Natural killer cell treated with Interleukin-12 subunit alpha and Interleukin-12 subunit beta and Interleukin-15 and Interleukin-18, amount 100 ng/mL, for 72 hours (primary cell): ENCODE results near the gene NKTR. TPM values are rescaled to one million over a fixed set of nuclear protein-coding genes. Genes with fewer than 3 reads are reported as not detected.
A peak's percentile ranks its signal among the peaks of the same experiment; 100 is the strongest.

Experiments used
- ATAC-seq, 2 donors: fragments of 150-1000 bp; cut with Tn5 transposase in 1 of 2; sonication (Bioruptor Pico), chemical (Tn5 transposase) in 1 of 2; 2 replicates each; pipeline ENCODE4 v1.10.0; 2021
- DNase-seq: peaks from one replicate; pipeline ENCODE4 v3.0.0; 2022; ENCODE audit warnings: low spot score
- H3K27ac Mint-ChIP-seq, 2 donors: 1 replicate in 1 of 2; 2 replicates in 1 of 2; pipeline ENCODE4 v1.8.0; 2022; ENCODE audit warnings: mixed read lengths in 2 of 2, mild to moderate bottlenecking in 1 of 2, moderate library complexity in 1 of 2
- H3K27me3 Mint-ChIP-seq, 2 donors: 1 replicate in 1 of 2; 2 replicates in 1 of 2; pipeline ENCODE4 v1.8.0; 2022; ENCODE audit warnings: mixed read lengths in 2 of 2
- H3K36me3 Mint-ChIP-seq: one replicate; pipeline ENCODE4 v1.8.0; 2022; ENCODE audit warnings: mixed read lengths
- H3K4me1 Mint-ChIP-seq, 2 donors: 1 replicate in 1 of 2; 2 replicates in 1 of 2; pipeline ENCODE4 v1.8.0; 2022; ENCODE audit warnings: low read depth in 2 of 2, mixed read lengths in 2 of 2, mild to moderate bottlenecking in 1 of 2
- H3K4me3 Mint-ChIP-seq: one replicate; pipeline ENCODE4 v1.8.0; 2022; ENCODE audit warnings: mixed read lengths
- H3K9me3 Mint-ChIP-seq: 2 replicates; pipeline ENCODE4 v1.8.0; 2022; ENCODE audit warnings: mixed read lengths
- total RNA-seq, 2 donors: library from RNA; stranded (reverse); gene quantifications; one replicate each; pipeline ENCODE4 v1.2.3, GENCODE V29; 2022

Gene NKTR
- total RNA-seq, 2 donors from 2014 or later: 85.4 to 145 TPM

DNA sequence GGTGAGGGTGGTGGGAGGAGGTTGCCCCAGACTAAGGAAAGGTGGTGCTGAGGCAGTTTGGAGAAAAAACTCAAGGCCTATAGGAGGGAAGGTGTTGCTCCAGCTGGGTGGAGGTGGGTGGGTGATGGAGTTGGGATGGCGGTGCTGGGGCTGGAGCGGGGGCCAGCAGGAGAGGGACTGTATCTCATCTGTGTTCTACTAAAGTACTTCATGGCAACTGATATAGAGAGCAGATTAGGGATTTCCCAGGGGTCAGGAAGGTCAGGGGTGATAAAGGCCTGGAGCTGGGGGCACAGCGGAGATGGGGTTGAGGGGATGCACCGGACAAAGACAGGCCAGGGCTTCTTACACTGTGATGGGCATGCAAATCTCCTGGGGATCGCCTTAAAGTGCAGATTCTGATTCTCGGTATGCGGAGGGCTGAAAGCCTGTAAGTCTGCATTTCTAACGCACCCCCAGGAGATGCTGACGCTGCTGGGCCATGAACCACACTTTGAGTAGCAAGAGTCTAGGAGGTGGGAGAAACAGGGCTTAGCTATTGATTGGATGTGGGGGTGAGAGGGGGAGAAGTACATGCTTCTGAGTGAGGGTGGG lies 89.0 kb downstream of the NKTR start:
- peaks cover 0 to 3% of the 10 kb centered on the region in 2 donors for H3K4me1 Mint-ChIP-seq
- peak; percentile 51 for DNase-seq

DNA sequence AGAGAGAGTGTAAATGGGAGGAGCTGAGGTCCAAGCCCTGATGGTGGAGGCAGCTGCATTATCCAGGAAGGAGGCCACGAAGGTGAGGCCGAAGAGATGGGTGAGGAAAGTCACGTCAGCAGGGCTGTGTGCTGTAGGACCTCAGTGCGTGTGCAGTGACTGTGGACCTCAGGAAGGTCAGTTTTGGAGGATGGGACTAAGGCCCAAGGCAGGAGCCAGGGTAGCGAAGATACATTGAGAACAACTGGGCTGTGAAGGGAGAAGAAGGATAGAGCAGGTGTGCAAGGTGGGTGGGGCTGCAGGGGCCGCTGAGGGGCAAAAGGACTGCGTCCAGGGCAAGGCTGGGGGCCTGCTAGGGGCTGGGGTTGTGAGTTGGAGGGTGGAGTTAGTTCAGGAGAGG lies 89.7 kb downstream of the NKTR start:
- Mint-ChIP-seq H3K36me3 (no peaks in the 10 kb centered on the region), H3K4me1 (peaks cover 0 to 3% of the 10 kb centered on the region in 2 donors), H3K27ac (no peak overlapping the region), H3K27me3 (peaks cover 7 to 9% of the 10 kb centered on the region in 2 donors), H3K9me3 (no peaks in the 10 kb centered on the region), H3K4me3 (no peak overlapping the region)
- ATAC-seq (no peak), DNase-seq (peak; percentile 52)

More for the DNA sequence above, 89.0 kb downstream of the NKTR start:
- ATAC-seq: no peak
- Mint-ChIP-seq H3K36me3 (no peaks in the 10 kb centered on the region), H3K27me3 (peaks cover 7 to 9% of the 10 kb centered on the region in 2 donors), H3K9me3 (no peaks in the 10 kb centered on the region), H3K27ac (no peak overlapping the region), H3K4me3 (no peak overlapping the region)

DNA sequence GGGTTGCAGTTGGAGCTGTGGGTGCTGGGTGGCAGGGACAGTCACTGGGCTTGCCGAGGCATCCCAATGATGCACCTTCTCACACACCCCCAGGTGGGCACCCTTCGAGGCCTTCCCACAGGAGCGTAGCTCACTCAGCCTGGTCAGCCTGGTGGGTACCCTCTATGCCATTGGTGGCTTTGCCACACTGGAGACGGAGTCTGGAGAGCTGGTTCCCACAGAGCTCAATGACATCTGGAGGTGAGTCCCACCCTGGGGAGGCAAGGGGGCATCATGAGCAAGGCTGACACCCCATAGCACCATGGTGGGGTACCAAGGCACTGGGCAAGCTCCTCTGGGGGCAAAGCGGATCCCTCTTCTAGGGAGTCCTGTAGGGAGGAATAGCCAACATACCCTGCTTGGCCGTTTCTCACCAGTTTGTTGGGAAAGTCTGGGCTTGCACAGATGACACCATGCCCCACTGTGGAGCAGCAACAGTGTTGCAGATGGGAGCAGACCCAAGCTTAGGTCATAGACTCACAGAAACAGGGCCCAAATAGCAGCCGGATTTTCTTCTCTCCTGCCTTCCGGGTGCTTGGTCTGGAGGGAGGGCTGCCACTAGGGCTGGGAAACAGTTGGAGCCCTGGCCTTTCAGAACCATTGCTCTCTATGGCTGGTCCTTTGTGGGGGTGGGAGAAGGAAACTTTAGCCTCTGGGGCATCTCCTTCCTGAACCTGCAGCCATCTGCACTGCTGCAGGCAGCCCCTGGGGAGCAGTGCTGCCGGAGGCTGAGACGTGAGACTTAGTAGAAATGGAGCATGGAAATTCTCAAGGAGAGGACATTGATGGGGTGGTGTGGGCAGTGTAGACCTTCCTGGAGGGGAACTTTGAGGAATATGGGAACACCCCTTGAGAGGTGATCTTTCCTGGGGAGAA lies 90.5 kb downstream of the NKTR start:
- Mint-ChIP-seq H3K36me3 (no peaks in the 10 kb centered on the region), H3K4me3 (no peak overlapping the region), H3K27ac (no peak overlapping the region), H3K9me3 (no peaks in the 10 kb centered on the region), H3K27me3 (peaks cover 6 to 7% of the 10 kb centered on the region in 2 donors), H3K4me1 (no peaks in the 10 kb centered on the region)
- DNase-seq (peak; percentile 20), ATAC-seq (peak in 1 of 2 donors; percentile 2)

DNA sequence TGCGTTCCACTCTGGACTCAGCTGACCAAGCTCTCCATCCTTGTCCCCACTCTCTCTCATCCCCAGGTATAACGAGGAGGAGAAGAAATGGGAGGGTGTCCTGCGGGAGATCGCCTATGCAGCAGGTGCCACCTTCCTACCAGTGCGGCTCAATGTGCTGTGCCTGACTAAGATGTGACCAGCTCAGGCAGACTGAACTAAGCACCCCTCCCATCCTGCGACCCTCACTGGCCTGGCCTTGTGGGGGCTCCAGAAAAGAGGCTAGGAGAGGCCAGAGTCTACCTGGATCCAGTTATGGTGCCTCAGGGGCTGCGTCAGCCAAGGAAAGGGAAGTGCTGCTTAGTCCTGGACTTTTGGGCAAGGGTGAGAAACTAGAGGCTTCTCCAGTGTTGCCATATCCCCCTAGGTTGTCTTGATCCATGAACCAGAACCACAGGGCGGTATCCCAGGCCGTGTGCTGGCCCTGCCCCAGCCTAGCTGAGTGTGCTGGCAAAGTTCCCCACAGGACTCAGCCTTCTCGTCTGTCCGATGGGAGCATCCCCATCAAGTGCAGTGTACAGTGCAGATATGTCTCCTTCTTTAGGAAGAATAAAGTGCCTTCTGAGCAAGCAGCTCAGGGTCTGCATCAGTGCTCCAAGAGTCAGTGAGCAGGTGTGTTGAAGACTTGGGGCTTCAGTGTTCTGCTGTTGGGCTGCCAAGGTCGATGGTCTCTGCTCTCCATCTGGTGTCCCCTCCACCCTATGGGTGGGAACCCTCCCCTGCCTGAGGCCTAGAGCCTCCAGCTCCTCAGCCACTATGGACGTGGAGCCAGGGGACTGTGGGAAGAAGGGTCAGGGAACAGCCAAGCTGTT lies 91.6 kb downstream of the NKTR start:
- H3K4me3 Mint-ChIP-seq: no peak overlapping the region
- H3K9me3 Mint-ChIP-seq: no peaks in the 10 kb centered on the region
- ATAC-seq (no peak), DNase-seq (peak; percentile 54)
- no peak overlapping the region for H3K27ac Mint-ChIP-seq
- H3K36me3 Mint-ChIP-seq: no peaks in the 10 kb centered on the region
- H3K27me3 Mint-ChIP-seq: peaks cover 2 to 4% of the 10 kb centered on the region in 2 donors
- H3K4me1 Mint-ChIP-seq: no peaks in the 10 kb centered on the region

DNA sequence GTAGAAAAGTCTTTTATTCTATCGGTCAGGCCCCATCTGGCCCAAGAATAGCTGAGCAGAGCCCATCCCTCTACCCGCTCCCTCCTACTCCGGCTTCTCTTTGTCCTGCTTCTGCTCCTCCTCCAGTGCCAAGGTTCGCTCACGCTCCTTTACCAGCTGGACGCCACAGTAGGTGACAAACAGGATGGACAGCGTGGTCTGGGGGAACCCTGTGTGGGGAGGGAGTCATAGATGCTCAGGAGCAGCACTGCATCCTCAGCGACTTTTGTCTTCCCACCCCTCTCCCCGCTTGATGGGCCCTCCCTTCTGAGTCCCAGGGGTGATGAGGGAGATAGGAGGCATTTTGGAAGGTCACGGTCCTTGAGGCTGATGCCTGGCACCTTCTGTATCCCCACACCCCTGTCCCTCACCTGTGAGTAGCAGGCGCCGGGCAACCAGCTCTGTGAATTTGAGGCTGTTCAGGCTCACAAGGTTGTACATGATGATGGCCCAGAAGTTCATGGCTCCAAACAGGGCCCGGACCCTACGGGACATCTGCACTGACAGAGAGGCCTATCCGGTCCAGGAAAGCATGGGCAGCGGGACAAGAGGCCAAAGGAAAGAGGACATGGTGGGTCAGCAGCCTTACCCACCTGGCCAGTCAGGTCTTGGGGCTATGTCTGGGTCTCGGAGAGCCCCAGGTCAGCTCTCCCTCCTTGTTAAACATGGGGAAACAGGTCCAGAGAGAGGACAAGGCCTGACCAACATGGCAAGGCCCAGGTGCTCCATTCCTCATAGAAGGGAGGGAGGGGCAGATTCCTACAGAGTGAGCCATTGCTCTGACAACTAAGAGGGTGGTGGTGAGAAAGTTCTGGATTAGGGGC lies 92.4 kb downstream of the NKTR start:
- H3K36me3 Mint-ChIP-seq: no peaks in the 10 kb centered on the region
- H3K4me3 Mint-ChIP-seq: no peak overlapping the region
- no peaks in the 10 kb centered on the region for H3K9me3 Mint-ChIP-seq
- ATAC-seq (no peak), DNase-seq (no peak)
- H3K4me1 Mint-ChIP-seq: no peaks in the 10 kb centered on the region
- peaks cover 0 to 2% of the 10 kb centered on the region in 2 donors for H3K27me3 Mint-ChIP-seq
- H3K27ac Mint-ChIP-seq: no peak overlapping the region

DNA sequence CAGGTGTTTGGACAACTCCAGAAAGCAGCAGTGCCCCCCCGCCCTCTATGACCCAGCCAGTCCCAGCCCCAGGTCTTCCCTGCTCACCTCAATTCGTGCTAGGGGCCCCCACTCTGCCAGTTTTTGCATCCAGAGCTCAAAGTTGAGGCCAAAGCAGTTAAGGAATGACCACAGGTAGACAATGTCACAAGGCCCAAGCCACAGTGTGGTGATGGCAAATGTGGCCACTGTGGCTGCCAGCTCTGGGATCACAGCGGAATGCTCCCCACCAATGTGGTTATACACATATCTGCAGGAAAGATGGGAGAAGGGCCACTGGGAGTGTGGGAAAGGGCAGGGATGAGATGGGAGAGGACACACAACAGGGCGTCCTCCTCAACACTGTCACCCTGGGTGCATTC lies 93.0 kb downstream of the NKTR start:
- peaks cover 0 to 3% of the 10 kb centered on the region in 2 donors for H3K4me1 Mint-ChIP-seq
- H3K27ac Mint-ChIP-seq: no peak overlapping the region
- no peaks in the 10 kb centered on the region for H3K9me3 Mint-ChIP-seq
- peaks cover 0 to 2% of the 10 kb centered on the region in 2 donors for H3K27me3 Mint-ChIP-seq
- no peak overlapping the region for H3K4me3 Mint-ChIP-seq
- DNase-seq (no peak), ATAC-seq (no peak)
- H3K36me3 Mint-ChIP-seq: no peaks in the 10 kb centered on the region

DNA sequence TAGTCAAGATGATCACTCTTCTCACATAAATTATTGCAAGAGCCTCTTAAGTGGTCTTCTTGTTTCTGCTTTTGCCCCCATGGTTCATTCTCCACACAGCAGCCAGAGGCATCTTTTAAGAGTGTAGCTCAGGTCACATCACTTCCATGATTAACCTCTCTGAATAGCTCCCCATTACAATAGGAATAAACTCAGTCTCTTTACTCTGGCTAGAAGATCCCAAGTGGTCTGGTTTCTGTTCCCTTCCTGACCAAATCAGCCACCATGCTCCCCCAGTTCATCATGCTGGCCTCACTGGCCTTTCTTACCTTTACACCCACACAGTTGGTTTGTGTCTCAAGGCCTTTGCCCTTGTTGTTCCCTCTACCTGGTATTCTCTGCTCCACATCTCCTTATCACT lies 93.9 kb downstream of the NKTR start:
- no peak for ATAC-seq
- H3K36me3 Mint-ChIP-seq: no peaks in the 10 kb centered on the region
- peaks cover 0 to 2% of the 10 kb centered on the region in 2 donors for H3K27me3 Mint-ChIP-seq
- no peaks in the 10 kb centered on the region for H3K9me3 Mint-ChIP-seq
- peaks cover 0 to 7% of the 10 kb centered on the region in 2 donors for H3K4me1 Mint-ChIP-seq
- DNase-seq: no peak
- H3K4me3 Mint-ChIP-seq: no peak overlapping the region
- H3K27ac Mint-ChIP-seq: no peak overlapping the region

DNA sequence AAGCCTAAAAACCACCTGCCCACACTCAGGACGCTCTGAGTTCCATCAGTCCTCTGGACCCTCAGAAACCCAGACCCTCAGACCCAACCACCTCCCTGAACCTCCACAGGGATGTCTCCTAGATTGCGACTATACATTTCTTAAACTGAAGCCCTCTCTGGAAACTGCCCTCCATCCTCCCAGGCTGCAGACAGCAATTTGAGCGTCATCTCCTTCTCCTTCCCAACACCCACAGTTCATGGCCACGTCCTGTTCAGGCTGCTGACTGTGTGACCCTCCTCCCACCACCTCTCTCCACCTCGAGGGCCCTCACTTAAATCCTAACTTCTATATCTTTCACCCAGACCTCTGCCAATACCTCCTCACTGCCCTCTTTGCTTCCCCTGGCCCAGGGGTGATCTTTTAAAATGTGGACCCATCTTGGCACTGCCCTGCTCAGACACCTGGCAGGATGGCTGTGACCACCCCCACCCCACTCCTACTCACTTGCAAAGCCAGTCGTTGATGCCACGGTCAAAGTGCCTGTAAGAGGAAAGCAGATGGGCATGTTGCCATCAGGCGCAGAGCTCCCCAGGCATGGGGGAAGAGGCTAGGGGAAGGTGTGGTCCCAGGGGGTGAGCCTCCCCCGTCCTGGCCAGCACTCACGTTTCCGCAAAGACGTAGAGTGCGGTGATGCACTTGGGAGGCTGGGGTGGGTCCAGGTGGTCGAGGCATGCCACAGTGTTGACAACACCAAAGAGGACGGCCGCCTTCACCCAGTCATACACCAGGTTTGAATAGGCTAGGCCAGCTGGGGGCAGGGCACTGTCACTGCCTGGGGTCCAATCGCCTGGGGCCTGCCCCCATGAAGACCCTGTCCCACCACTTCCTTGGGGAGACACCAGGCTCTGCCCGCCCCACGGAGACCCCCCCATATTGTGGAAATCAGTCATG lies 96.1 kb downstream of the NKTR start:
- ATAC-seq (no peak), DNase-seq (no peak)
- Mint-ChIP-seq H3K4me1 (peaks cover 10 to 11% of the 10 kb centered on the region in 2 donors), H3K4me3 (no peak overlapping the region), H3K36me3 (no peaks in the 10 kb centered on the region), H3K27ac (no peak overlapping the region), H3K9me3 (no peaks in the 10 kb centered on the region), H3K27me3 (peaks cover 5 to 10% of the 10 kb centered on the region in 2 donors)

DNA sequence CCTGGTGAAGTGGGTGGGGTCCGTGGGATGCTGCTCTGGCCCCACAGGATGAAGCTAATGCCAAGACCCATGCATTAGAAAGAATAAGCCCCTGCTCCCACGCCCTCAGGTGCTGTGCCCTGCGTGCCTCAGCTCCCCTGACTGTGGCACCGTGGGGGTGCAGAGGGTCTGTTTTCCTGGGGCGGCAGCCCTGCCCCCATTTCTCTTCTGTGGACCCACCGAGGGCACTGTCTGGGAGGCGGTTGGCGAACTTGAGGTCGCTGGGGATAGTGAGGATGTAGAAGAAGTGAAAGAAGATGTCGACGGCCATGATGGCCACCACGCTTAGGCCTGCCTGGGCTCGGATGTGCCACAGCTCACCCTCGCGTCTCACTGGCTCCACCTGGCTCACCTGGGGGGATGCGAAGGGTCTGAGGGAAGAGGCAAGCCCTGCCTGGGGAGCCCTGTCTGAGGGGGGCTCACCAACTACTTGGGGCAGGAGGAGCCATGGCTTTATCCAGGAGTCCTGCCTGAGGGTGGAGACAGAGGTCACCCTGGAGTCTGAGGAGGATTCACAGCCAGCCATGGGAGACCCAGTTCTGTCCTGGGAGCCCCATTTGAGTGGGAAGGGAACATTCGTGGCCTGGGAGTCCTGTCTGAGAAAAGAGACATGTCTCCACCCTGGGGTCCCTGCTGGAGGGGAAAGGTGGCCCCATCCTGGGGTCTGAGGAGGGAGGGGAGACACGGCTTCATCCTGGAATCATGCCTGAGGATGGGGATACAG lies 97.0 kb downstream of the NKTR start:
- Mint-ChIP-seq H3K9me3 (no peaks in the 10 kb centered on the region), H3K27ac (no peak overlapping the region), H3K27me3 (peaks cover 5 to 10% of the 10 kb centered on the region in 2 donors), H3K36me3 (no peaks in the 10 kb centered on the region), H3K4me1 (peaks cover 10 to 11% of the 10 kb centered on the region in 2 donors), H3K4me3 (no peak overlapping the region)
- DNase-seq: no peak
- no peak for ATAC-seq
